ENCODE data around the gene FOSL1.

The FOSL1 gene

DNA sequence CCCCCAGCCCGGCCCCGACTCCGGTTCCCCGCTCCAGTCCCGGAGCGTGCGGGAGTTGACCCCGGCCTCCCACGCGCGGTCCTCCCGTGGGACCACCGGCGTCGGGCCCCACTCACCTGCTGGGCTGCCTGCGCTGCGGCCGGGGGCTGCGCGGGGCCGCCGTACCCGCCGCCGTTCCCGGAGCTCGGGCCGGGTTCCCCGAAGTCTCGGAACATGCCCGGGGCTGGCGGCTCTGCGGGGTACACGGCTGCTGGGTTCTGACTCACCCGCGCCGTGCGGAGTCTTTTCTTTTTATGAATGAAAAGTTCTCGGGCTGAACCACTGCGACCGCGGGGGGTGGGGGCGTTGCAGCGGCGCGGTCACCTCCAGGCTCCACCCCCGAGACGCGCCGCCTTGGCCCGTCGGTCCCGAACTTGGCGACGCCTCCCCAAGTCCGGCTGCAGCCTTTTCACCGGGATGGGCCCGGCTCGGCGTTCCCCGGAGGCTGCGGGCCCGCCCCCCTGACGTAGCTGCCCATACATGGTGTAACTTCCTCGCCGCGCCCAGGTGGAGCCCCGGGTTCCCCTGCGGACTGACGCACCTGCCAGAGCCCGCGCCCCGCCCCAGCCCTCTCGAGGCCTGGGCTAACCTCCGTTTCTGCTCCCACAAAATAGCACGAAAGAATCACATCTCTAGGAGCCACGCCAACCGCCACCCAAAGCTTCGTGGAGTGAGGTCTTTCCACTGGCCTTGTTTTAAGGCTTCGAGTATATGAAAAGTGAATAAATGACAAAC lies at the start of gene FOSL1:
TSS of gene FOSL1 (minus strand) at position 264 of the 774 bp plus-strand sequence. CDS start at position 215, 49 bp downstream.
- peak; percentile 97 for DNase-seq

DNA sequence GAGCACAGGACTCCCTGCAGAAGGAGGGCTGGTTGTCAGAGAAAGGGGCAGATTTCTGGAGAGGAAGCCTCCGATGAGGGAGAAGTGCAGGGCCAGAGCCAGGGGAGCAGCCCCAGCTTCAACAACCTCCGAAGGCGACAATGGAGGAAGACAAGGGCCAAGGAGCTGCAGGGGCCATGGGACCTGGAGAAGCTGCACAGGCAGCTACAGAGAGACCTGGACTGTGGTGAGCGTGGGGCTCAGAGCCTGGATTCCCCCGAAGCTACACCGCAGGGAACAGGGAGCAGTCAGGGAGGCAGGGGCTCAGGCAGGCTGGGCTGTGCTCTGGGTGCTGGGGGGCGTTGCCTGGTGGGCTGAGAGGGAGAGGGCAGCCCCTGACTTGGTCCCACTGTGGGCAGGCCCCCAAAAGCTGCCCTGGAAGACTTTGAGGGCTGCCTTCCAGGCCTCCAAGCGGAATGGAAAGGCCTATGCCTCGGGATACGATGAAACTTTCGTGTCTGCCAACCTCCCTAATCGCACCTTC lies 47.5 kb upstream of the FOSL1 start:
- DNase-seq = no peak

DNA sequence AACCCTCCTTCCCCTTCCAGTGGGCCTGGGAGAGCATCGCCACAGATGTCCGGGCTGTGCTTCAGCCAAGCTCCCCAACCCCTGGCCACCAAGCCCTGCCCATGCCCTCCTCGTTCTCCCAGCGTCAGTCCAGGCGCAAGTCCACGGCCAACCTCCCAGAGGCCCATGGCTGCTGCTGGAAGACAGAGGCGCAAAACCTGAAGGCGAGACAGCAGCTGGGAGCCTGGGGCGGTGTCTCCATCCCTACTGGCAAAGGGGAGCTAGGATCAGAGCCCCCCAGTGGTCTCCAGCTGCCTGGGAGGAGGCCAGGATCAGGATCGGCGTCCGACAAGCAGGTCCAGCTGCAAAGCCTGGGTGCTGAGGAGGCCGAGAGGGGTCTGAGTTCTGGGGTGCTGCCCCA lies 46.9 kb upstream of the FOSL1 start:
- no peak for DNase-seq

DNA sequence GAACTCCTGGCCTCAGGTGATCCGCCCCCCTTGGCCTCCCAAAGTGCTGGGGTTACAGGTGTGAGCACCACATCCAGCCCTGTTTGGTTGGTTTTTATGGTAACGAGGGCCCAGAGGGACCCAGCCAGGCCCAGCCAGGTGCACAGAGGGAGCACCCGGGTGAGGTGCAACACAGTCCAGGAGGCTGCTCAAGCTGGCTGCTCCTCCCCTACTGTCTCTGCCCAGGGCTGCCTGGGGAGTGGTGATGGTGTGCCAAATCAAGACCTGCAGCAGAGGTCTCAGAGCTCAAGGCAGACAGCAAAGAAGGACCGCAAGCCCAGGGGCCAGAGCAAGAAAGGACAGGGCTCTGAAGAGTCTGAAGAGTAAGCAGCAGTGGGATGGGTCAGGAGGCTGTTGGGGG lies 46.5 kb upstream of the FOSL1 start:
- no peak for DNase-seq

DNA sequence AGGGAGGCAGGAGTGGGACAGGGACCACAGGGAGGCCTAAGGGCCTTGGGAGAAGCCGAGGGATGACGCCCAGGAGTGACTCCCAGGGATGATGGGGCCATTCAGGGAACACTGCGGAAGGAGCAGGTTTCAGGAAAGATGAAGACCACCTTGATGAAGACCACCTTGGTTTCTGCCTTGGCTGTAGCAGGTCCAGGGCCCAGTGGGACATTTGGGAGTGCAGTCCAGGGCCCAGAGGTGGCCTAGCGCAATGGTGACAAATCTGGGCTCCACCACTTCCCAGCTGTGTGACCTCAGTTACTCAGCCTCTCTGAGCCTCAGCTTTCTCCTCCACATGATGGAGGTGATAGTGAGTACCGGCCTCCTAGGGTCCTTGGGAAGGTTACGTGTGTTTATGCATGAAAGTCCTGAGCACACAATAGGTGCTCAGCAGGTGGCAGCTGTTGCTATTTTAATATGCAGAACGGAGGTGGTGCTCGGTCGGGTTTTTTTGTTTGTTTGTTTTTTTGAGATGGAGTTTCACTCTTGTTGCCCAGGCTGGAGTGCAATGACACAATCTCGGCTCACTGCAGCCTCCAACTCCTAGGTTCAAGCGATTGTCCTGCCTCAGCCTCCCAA lies 45.9 kb upstream of the FOSL1 start:
- DNase-seq = no peak

DNA sequence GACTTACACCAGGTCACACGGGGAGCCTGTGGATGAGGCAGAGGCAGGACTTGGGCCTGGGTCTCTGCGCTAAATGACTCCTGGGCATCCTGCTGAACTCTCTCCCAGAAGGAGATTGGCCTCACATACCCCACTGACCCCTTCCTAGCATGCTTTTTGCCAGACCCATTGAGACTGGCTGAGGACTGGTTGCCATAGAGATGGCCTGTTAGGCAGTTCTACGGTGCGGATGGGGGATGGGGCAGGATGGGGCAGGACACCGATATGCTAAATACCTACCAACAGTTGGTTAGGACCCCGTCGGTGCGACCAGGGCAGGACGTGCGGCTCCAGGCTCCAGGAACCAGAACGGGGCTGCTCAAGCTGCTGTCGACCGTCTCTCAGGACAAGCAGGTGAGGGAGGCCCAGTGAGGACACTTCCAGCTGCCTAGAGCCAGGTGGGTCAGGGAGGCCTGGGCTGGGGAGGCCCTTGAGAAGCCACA lies 45.3 kb upstream of the FOSL1 start, which contains the start of gene TSGA10IP:
TSS of gene TSGA10IP (plus strand) at position 51 of the 482 bp plus-strand sequence. CDS start at position 247, 196 bp downstream.
- no peak for DNase-seq

DNA sequence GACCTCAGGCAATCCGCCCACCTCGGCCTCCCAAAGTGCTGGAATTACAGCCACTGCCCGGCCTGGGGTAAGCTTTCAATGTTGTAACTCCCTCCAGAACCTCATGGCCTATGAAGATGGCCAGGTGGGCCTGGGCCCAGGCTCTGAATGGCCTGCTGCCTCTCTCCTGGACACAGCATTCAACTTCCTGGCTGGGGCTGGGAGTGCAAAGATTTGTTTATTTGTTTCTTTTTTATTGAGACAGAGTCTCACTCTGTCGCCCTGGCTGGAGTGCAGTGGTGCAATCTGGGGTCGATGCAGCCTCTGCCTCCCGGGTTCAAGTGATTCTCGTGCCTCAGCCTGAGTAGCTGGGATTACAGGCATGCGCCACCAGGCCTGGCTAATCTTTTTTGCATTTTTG lies 44.6 kb upstream of the FOSL1 start:
- DNase-seq = no peak

DNA sequence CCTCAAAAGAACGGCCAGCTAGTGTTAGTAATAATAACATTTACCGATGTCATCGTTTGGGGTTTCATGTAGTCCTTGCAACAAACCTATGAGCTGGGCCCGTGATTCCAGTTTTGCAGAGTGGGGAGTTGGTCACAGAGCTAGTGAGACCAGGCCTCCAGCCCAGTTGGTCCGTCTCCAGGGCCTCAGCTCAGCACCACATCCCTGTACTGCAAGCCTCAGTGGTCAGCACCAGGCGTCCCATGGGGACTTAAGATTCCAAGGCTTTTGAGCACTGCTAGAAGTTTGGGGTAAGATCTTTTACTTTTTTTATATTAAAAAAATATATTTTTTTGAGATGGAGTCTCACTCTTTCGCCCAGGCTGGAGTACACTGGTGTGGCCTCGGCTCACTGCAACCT lies 44.0 kb upstream of the FOSL1 start:
- no peak for DNase-seq

DNA sequence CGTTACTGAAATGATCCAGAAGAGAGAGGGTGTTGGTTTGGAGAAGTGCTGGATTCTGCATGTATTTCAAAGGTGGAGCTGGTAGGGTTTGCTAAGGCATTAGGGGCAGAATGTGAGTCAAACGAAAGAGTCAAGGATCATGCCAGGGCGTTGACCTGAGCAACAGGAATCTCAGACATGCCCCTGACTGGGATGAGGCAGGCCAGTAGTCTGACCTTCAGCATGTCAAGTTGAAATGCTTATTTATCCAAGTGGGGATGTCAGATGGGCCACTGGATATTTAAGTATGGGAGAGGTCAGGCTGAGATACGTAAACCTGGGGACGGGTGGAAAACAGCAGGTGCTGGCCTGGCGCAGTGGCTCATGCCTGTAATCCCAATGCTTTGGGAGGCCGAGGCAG lies 42.3 kb upstream of the FOSL1 start:
- no peak for DNase-seq

DNA sequence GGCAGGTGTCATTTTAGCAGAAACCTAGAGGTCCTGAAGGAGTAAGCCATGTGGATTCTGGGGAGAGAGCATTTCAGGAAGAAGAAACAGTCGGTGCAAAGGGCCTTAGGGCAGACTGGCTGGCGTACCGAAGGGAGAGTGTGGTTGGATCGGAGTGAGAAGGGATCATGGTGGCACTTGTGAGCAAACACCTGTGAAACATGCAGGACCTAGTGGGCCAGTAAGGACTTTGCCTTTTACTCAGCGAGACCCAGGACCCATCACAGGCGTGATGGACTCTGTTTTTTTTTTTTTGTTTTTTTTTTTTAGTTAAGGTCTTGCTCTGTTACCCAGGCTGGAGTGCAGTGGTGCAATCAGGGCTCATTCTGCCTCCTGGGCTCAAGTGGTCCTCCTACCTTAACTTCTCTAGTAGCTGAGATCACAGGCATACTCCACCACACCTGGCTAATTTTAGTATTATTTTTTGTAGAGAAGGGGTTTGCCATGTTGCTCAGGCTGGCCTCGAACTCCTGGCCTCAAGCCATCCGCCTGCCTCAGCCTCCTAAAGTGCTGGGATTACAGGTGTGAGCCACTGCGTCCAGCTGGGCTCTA lies 41.6 kb upstream of the FOSL1 start:
- DNase-seq = no peak

DNA sequence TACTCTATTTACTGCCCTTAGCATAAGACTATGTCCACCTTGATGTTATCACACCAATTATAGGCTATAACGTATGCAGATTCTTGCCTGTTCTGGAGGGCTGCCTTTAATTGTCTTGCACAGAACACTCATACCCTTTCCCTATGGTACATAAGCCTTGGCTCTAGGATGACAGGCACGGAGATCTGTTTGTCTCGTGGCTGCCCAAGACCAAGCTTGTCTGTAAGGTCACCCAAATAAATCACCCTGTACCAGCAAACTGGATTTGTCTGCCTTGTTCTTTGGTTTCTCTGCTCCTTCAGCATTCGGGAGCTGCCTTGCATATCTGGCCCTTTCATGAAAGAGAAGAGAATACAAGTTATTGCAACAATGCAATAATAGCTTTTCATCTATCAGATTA lies 37.6 kb upstream of the FOSL1 start:
- no peak for DNase-seq

DNA sequence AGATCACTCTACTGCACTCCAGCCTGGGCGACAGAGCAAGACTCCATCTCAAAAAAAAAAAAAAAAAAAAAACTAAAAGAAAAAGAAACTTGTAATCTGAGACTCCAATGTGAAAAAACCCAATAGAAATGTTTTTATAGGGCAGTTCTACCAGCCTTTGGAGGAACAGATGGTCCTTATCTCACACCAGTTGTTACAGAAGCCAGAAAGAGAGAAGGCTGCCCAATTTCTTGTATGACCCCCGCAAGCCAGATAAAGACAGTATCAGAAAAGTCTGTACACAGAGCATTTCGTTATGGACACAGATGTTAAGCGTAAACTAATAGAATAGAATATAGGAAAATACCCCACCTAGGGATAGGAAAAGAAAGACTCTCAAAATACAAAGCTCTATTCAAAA lies 33.8 kb upstream of the FOSL1 start:
- DNase-seq = no peak

DNA sequence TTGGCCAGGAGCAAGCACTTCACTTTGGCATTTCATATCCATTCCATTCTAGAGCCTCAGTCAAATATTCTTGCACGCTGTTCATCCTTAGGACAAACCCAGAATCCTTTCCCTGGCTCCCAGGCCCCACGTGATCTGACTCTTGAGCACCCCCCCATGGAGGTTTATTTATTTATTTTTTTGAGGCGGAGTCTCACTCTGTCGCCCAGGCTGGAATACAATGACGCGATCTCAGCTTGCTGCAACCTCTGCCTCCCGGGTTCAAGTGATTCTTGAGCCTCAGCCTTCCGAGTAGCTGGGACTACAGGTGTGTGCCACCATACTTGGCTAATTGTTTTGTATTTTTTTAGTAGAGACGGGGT lies 32.4 kb upstream of the FOSL1 start:
- no peak for DNase-seq

DNA sequence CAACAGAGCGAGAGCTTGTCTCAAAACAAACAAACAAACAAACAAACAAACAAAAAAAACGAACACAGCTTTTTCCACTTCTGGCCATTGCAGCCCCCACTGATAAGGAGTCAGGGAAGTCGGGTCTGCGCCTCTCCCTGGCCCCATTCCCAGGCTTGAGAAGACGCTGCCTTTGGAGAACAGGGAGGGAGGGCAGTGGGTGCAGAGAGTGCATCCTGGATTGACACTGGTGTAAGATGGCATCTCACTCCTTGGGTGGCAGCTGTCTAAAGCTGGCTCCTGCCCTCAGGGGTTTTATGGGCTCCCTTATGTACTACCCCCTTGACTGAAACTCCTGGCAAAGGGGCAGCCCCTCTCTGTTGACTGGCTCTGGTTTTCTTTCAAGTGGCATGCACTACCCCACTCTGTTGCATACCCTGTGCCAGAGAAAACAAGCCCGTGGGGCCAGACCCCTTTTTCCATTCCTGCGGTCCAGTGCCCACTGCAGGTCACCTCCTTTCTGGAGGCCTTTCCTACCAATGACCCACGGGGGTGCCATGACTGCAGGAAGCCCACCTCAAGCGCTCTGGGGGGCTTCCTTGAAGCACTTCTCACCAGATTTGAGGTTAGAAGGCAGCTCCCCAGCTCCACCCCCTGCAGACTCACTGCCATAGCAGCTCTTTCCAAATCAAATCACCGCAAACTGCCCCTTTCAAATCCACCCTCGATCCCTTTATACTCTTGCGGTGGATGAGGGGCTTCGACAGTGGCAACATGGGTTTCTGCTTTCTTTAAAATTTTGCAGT lies 31.8 kb upstream of the FOSL1 start:
- DNase-seq = no peak

DNA sequence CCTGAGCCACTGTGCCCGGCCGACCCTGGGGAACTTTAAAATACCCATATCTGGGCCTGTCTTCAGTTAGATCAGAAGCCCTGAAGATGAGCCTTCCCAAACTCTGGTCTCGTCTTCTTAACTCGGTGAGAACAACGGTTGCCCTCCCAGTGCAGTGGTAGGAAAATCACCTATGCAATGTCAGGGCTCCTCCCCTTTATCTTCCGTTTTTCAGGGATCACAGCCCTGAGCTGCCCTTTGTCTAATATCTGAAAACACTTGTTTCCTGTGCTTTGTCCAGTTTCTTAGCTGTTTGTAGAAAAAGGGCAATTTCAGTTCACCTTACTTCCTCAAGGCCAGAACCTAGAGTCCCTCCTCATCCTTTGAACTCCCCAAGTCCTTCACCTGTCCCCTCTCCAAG lies 28.5 kb upstream of the FOSL1 start:
- DNase-seq = no peak

DNA sequence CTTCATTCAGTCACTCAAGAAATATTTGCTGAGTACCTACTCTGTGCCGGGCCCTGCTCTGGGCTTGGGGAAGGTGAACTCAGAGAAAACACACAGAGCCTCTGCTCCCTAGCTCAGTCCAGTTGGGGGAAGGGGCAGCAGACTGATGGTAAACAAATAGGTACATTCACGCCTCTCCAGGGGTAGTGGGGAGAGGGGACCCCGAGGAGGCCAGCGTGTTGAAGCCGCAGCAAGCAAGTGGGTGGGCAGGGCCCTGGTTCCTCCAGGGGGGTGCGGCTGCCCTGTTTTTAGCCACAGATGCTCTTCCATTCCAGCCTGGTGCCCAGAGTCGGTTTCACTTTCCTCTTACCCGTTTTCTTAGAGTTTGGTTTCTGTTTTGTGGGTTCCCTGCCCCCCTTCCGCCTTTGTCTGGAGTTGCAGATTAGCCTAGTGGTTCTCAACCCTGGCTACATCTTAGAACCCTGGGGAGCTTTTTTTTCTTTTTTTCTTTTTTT lies 27.8 kb upstream of the FOSL1 start:
- peak; percentile 84 to 89 for DNase-seq

DNA sequence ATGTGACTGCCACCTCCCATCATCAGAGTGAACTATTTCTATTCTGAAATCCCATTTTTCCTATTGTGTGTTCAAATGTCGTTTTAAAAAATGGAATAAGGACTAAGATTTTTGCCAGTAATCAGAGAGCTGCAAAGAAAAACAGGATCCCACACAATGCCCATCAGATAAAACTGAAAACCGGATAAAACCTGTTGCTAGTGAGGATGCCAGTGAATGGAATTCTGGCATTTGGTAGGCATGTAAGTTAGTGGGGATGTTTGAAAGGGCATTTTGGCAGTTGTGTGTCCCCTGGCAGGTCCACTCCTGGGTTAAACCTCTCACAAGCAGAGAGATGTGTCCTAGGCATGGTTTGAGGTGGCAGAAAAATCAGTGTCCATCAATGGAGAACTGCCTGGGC lies 25.2 kb upstream of the FOSL1 start:
- no peak for DNase-seq

DNA sequence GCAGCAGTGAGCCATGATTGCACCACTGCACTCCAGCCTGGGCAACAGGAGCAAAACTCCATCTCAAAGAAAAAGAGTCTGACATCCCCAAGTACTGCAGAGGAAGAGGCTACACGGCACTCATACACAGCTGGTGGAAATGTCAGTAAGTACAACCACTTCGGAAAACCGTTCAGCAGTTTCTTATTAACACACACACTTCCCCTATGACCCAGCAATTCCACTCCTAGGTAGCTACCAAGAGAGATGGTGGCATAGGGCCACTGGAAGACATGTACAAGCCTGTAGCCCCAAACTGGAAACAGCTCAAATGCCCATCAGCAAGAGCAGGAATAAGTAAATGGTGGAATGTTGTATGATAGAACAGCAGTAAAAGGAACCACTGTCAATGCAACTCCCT lies 22.4 kb upstream of the FOSL1 start:
- DNase-seq = no peak

DNA sequence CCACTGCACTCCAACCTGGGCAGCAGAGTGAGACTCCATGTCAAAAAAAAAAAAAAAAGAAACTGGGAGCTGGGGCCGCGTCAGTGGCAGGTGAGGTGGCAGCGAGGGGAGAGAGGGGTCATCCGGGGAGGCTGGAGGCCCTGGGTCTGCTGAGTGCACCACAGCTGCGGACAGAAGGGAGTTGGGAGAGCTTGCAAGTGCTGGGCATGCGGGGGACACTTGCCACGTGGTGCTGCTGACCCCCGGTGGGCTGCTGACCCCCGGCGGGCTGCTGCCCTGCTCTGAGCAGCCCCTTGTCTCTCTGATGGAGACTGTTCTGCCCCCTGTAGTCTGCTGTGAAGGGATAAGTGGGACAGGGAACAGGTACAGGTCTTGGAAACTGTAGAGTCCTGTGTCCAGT lies 21.7 kb upstream of the FOSL1 start:
- no peak for DNase-seq

DNA sequence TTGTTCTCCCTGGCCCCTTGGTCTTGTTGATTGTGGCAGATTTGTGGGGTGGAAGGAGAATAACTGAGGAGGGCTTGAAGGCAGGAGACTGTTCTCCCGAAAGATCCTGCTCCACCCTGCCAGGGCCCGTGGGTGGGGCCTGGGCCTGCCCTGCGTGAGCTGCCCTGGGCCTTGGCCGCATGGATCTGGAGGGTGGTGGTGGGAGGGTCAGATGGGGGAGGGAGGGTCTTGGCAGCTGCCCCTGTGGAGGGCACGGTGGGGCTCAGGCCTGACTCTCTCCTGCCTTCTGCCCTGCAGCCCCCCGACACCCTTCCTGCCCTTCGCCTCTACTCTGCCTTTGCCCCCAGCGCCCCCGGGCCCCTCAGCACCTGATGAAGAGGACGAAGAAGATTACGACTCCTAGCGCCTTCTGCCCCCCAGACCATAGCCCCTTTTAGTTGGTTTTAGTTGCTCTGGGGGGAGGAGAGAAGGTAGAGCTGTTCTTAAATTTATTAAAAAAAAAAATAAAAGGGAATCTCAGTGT lies 20.9 kb upstream of the FOSL1 start:
- no peak for DNase-seq

DNA sequence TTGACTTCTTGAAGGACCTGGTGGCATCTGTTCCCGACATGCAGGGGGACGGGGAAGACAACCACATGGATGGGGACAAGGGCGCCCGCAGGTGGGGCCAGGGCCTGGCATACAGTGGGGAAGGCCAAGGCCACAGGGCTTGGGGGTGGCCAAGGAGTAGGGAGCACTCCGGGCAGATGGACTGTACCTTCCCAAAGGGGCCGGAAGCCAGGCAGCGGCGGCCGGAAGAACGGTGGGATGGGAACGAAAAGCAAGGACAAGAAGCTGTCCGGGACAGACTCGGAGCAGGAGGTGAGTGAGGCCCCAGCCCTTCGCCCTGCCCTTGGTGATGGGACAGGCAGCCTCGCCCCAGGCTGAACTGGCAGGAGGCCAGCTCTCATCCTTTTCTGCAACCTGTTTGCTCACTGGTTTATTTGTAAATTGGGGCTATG lies 20.2 kb upstream of the FOSL1 start:
- no peak for DNase-seq

DNA sequence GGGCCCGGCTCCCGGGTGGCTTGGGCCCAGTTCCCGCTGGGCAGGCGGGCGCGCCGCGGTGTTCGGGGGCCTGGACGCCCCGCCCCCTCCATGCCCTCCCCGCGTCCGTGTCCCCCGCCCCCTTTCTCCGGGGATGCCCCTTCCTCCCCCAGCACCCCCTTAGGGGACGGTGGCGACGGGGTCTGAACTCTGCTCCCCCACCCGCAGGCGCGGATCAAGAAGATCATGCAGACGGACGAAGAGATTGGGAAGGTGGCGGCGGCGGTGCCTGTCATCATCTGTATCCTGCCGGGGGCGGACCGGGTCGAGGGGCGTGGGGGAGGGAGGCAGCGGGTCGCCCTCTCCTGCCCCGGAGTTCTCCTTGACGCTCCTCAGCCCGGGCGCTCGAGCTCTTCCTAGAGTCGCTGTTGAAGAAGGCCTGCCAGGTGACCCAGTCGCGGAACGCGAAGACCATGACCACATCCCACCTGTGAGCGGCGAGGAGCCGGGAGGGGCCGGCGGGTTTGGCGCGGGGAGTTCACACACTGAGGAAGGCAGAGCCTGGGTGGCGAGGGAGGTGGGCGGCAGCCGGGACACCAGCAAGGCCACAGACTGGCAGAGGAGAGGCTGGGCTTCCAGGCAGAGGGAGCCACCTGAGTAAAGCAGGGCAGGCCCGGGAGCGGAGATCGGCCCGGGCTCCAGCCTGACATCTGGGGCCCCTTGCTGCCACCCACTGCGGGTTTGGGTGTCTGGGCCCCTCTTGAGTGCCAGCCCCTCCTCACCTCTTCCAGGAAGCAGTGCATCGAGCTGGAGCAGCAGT lies 19.6 kb upstream of the FOSL1 start:
- peak; percentile 49 to 73 for DNase-seq
